Endothelial cell (in vitro differentiated cells): Measurements from ENCODE around the gene CTNNA1. TPM values are rescaled to one million over a fixed set of nuclear protein-coding genes. Genes with fewer than 3 reads are reported as not detected.

Experiments
- DNase-seq: peaks from one replicate; pipeline ENCODE4 v3.0.0; 2021; ENCODE audit warnings: low spot score
- H3K27ac Mint-ChIP-seq: one replicate; pipeline ENCODE4 v1.8.0; 2021; ENCODE audit warnings: mixed read lengths, inconsistent platforms; ENCODE audit not compliant: unreplicated experiment
- H3K27me3 Mint-ChIP-seq: one replicate; pipeline ENCODE4 v1.8.0; 2021; ENCODE audit warnings: mild to moderate bottlenecking, moderate library complexity, mixed read lengths, inconsistent platforms; ENCODE audit not compliant: unreplicated experiment
- H3K36me3 Mint-ChIP-seq: one replicate; pipeline ENCODE4 v1.8.0; 2021; ENCODE audit warnings: mild to moderate bottlenecking, low read depth, mixed read lengths, inconsistent platforms; ENCODE audit not compliant: unreplicated experiment
- H3K4me1 Mint-ChIP-seq: one replicate; pipeline ENCODE4 v1.8.0; 2021; ENCODE audit warnings: mild to moderate bottlenecking, mixed read lengths, inconsistent platforms; ENCODE audit not compliant: unreplicated experiment
- H3K4me3 Mint-ChIP-seq: one replicate; pipeline ENCODE4 v1.8.0; 2021; ENCODE audit warnings: mild to moderate bottlenecking, mixed read lengths, inconsistent platforms; ENCODE audit not compliant: unreplicated experiment
- H3K9me3 Mint-ChIP-seq: one replicate; pipeline ENCODE4 v1.8.0; 2021; ENCODE audit warnings: mixed read lengths, inconsistent platforms; ENCODE audit not compliant: unreplicated experiment
- CTCF ChIP-seq: fragments of 200-600 bp; sonication (generic); IDR thresholded peaks from one replicate; pipeline ENCODE4 v1.5.0; 2021; ENCODE audit warnings: antibody characterized with exemption; ENCODE audit not compliant: unreplicated experiment
- total RNA-seq: library from RNA; stranded (reverse); fragmentation: NEBNext Ultra II Directional; extraction: Animal tissue kit (Norgen Biotek cat#: 25700); gene quantifications from one replicate; pipeline ENCODE4 v1.2.1, GENCODE V29; 2021; ENCODE audit not compliant: unreplicated experiment

Gene CTNNA1
- total RNA-seq, 1 donor from 2014 or later = 521 TPM

- Mint-ChIP-seq H3K4me1 (peaks cover 3% of the 10 kb centered on the region), H3K27me3 (peaks cover 13% of the 10 kb centered on the region), H3K36me3 (peaks cover 4% of the 10 kb centered on the region), H3K9me3 (no peaks in the 10 kb centered on the region), H3K27ac (no peak overlapping the region), H3K4me3 (no peak overlapping the region)
- DNase-seq = no peak
- no peak for TF ChIP-seq CTCF
Observed at GRCh38 chr5:138954257-138955012, 201.2 kb downstream of the CTNNA1 start.

- Mint-ChIP-seq H3K9me3 (no peaks in the 10 kb centered on the region), H3K4me1 (peaks cover 3% of the 10 kb centered on the region), H3K27me3 (peaks cover 13% of the 10 kb centered on the region), H3K36me3 (peaks cover 4% of the 10 kb centered on the region), H3K27ac (no peak overlapping the region), H3K4me3 (no peak overlapping the region)
- TF ChIP-seq CTCF = no peak
- no peak for DNase-seq
Observed at GRCh38 chr5:138955013-138955660, 201.9 kb downstream of the CTNNA1 start.

GRCh38 chr5:138955671-138956295, 202.6 kb downstream of the CTNNA1 start:
- H3K27me3 Mint-ChIP-seq = peaks cover 12% of the 10 kb centered on the region

GRCh38 chr5:138956801-138957200, 203.6 kb downstream of the CTNNA1 start:
- no peak overlapping the region for H3K4me3 Mint-ChIP-seq
- H3K27me3 Mint-ChIP-seq = peaks cover 9% of the 10 kb centered on the region
- no peak for DNase-seq
- no peak for TF ChIP-seq CTCF
- peaks cover 3% of the 10 kb centered on the region for H3K4me1 Mint-ChIP-seq
- no peaks in the 10 kb centered on the region for H3K9me3 Mint-ChIP-seq
- no peaks in the 10 kb centered on the region for H3K36me3 Mint-ChIP-seq
- no peak overlapping the region for H3K27ac Mint-ChIP-seq

More at GRCh38 chr5:138955671-138956295, 202.6 kb downstream of the CTNNA1 start:
- TF ChIP-seq CTCF = no peak
- peaks cover 3% of the 10 kb centered on the region for H3K36me3 Mint-ChIP-seq
- H3K4me3 Mint-ChIP-seq = no peak overlapping the region
- no peak overlapping the region for H3K27ac Mint-ChIP-seq
- no peak for DNase-seq
- peaks cover 3% of the 10 kb centered on the region for H3K4me1 Mint-ChIP-seq
- H3K9me3 Mint-ChIP-seq = no peaks in the 10 kb centered on the region
